Activated T-helper 1 cell treated with anti-CD3 and anti-CD28 coated beads, Interleukin-2, amount 50 U/mL, for 16 hours (primary cell): Measurements from ENCODE around the gene ASPA.
"Not testable (repeated sequence)": the region's sequence is repeated elsewhere in the genome, so short reads cannot be mapped to it uniquely, and the experiment has no call there.

Source experiments
- DNase-seq, 2 donors: peaks; one replicate each; pipeline ENCODE4 v3.0.0-alpha.2; 2020; ENCODE audit warnings: low read depth in 1 of 2, low spot score in 1 of 2

Gene ASPA

GRCh38 chr17:3475812-3476610 lies at the start of gene ASPA:
ASPA (plus strand) TSS chr17:3475997; CDS start chr17:3476160, 163 bp downstream.
- DNase-seq: no peak

DNA sequence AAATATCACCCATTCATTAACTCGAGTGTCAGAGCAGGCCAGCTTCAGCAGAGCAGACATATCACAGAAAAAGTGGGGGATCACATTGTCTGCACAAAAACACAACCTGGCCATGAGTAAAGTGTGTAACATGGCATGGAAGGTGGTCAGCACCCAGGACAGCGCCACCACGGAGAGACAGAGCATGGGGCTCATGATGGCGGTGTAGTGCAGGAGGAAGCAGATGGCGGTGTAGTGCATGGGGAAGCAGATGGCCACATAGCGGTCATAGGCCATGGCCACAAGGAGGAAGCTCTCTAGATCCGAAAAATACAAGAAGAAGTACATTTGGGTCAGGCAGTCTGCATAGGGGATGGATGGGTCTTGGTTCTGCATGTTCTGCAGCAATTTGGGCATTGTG lies 42.6 kb upstream of the ASPA start:
- DNase-seq: not testable (repeated sequence)

DNA sequence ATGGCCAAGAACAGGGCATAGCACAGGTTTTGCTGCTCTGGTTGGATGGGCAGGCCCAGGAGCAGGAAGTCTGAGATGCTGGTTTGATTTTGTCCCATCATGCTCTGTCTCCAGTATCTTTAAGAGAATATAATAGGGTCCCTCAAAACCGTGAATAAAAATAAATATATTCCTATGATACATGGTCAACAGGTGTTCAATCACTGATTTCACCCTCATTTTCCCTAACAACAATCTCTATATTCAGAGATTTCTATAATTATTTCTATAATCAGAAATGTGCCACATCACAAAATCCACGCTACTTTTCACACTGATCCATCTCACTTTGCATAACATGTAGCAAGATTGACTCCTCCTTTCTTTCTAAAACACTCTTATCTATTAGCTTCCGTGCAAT lies 42.1 kb upstream of the ASPA start, which contains the start of gene OR1E2:
Gene OR1E2 (minus strand): TSS at position 101 of the 400 bp plus-strand sequence. CDS start 0 bp downstream, at position 101.
- DNase-seq: no peak

DNA sequence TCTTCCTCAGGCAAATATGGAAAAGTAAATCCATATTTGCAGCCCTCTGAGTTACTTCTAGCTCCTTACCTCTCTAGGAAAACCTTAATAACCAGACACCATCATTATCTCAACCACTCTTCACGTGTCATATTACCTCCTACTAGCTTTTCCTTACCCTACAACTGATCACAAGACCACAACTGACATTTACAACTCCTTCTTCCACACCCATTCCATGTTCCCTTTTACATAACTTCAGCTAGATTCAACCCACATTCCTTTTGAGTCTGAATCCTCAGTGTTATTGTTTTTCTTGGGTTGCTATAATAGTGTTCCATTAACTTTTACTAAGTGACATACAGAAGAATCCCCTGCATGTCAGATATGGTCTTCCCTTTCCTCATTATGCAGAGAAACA lies 37.4 kb upstream of the ASPA start:
- no peak for DNase-seq

DNA sequence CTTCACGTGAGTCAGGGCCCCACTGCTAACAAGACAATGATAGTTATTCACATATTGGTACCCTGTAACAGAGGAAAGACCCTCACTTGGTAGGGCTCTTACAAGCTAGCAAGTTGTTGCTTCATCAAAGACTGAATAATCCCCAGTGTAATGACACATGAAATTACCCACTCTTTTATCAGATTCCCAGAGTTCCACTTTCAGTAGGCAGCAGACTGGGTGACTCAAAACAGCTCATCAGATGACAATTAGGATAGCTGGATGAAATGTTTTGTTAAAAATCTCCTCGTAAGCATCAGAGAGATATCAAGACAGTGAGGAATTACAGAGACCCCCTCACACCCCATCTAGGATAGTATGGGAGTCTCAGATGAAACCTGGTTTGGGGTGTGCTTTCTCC lies 35.3 kb upstream of the ASPA start:
- DNase-seq: no peak

DNA sequence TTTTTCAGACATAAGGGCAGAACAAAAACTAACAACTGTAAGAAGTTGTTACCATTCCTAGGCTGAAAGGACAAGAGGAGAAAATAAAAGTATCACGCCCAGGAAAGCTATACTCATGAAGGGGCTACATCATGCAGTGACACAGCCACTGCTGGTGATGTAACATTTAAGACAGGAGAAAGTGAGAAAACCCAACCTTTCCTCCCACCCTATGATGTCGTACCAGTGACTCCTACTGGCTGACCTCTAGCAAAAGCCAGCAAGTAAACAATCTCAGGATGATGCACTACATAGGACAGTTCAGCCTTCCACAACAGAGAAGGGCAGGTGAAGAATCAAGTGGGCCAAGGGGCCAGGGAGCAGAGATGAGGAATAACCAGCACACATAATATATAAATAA lies 28.2 kb upstream of the ASPA start:
- no peak for DNase-seq

- DNase-seq: no peak
These were observed 27.6 kb upstream of the ASPA start for GRCh38 chr17:3448059-3448665.

DNA sequence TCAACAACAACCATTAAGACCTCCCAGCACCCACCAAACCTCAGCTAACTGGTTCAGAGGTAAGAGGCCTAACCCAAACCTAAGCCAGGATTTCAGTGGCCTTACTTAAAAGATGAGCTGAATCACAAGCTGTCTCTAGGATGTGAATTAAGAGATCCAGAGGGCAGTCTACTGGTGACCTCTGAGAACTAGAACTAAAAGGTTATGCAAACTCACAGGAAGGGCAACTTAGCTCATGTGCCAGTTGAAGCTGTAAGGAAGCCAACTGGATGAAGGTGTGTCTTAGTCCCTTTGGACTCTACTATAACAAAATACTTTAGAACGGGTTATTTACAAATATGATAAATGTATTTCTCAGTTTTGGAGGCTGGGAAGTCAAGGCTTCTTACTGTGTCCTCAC lies 9.4 kb upstream of the ASPA start:
- DNase-seq: not testable (repeated sequence)

DNA sequence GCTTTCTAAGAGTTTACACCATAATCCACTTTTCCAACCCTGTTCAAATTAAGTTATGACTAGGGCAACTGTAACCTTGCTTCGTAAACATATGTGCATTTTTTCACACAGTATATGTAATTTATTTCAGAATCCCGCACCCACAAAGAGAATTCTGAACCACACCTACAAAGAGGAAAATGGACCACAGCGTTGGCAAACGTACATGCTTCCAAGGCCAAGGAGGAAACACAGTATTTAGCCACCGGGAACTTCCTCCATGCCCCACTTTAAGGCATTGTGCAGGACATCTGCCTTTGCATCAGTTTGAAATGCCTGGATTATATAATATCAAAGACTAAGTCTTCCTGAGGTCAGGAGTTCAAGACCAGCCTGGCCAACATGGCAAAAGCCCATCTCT lies 6.3 kb upstream of the ASPA start:
- no peak for DNase-seq

GRCh38 chr17:3471599-3471998 lies 4.2 kb upstream of the ASPA start, which contains the start of gene SPATA22:
SPATA22 (minus strand) TSS chr17:3471819; CDS start chr17:3469325, 2,494 bp downstream.
- DNase-seq: no peak

DNA sequence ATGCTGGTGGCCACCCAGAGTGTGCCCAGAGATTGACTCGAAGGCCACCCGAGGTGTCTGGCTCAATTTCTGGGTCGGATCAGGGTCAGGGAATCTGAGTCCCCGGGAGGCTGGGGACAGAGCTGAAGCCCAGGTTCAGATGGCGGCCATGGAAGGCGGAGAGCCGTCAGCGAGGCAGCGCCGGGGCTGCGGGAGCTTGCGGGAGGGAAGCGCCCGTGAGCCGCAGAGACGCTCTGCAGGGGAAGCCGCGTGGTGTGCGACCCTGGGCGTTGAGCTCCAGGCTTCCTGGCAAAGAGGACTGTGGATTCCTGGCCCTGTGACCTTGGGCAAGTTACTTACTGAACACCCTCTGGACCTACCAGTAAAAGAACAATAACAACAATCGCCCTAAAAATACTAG lies 3.7 kb upstream of the ASPA start:
- no peak for DNase-seq

GRCh38 chr17:3474212-3474611 lies 1.6 kb upstream of the ASPA start:
- no peak for DNase-seq

DNA sequence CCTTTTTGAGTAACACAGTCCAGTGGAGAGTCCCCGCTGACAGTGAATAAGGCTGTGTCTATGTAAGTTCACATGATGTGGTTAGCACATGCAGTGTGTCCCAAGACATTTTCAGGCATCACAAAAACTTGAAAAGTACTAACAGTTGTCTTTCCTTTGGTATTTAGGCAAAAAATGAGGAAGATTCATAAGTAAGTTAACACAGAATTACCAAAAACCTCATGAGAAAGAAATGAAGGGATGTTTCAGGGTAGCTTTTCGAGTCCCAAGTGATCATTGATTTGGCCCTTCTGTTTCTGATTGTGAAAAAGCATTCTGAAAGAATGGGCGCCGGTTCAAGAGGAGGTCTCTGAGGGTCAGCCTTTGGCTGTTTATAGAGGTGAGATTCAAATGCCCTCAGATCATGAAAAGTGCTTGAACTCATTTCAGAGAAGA lies 529 bp upstream of the ASPA start:
- DNase-seq: no peak

DNA sequence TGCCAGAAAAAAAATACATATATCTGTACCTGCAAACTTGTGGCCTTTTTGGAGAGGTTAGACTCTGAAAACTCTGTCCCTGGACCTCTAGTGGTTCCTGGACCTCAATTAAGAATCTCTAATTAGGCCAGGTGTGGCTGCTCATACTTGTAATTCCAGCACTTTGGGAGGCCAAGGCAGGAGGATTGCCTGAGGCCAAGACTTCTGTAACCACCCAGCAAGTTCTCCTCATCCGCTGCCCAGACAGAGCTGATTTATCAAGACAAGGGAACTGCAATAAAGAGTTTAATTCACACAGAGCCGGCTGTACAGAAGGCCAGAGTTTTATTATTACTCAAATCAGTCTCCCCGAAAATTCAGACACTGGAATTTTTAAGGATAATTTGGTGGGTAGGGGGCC lies 4.2 kb downstream of the ASPA start:
- no peak for DNase-seq

DNA sequence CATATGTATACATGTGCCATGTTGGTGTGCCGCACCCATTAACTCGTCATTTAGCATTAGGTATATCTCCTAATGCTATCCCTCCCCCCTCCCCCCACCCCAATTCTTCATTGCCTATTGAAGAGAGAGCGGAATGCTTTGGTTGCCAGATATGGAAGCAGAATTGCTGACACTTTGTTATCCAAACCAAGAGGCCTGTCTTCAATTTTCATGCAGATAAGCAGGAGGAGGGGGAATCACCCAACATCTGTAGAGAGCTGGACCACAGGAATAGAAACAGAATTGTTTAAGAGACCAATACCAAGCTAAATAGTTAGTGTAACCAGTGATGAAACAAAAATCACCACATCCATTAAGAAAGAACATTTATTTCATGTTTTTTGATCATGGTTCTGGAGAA lies 7.1 kb downstream of the ASPA start:
- no peak for DNase-seq

DNA sequence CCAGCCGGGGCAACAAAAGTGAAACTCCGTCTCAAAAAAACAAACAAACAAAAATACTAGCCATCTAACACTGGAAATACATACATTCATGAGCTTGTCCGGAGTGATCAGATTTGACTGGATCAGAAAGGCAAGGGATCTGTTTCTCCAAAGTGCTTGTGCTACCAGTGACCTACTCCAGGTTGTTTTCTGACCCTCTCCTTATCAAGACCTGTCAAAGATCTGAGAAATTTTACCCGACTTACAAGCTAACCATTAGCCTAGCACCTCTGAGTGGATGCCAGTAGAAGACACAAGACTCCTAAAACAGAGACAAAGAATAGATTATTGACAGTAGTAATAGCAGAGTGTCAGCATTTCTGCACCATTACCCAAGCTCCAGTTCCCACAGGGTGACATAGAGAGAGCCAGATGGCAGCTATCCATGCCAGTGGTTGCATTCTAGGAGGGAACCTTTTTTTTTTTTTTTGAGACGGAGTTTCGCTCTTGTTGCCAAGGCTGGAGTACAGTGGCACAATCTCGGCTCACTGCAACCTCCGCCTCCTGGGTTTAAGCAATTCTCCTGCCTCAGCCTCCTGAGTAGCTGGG lies 9.8 kb downstream of the ASPA start:
- DNase-seq: no peak

GRCh38 chr17:3497101-3497500 lies 21.3 kb downstream of the ASPA start:
- no peak for DNase-seq

GRCh38 chr17:3501344-3501743 lies 25.5 kb downstream of the ASPA start:
- no peak for DNase-seq

DNA sequence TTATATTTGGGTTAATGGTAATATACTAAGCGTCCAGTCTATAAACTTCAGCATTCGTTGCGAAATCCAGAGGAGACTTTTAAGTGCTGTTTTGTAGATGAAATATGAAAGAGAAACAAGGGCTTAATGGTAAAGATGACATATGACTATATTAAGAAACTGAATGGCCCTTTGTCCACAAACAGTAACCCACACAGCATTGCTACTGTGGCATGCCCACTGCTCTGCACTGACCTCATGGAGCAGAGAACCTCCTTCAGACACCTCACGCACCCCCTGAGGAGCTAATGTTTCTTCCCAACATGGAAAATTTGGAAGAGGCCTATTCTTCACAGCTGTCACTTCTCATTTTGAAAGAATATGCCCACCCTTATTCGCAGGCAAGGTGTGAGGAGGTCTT lies 26.7 kb downstream of the ASPA start:
- DNase-seq: no peak

DNA sequence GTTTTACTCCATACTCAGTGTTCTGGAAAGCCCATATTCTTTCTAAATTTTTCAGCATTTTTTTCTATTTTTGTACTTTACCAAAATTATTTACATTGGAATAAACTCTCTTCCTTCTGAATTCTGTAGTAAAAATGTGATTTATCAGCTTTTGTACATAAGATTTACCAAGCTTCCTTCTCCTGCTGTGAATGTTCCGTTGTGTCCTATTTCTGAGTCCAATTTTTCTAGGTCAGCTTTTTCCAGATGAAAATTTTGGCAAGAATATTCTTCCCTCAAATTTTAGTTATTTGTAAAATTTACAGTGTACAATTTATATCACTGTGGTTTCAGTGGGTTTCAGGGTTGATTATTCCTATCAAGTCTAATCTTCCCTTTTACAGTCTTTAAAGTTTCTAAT lies 27.5 kb downstream of the ASPA start:
- DNase-seq: no peak

GRCh38 chr17:3505008-3505407 lies 29.2 kb downstream of the ASPA start:
- no peak for DNase-seq

GRCh38 chr17:3506054-3506453 lies 30.3 kb downstream of the ASPA start:
- no peak for DNase-seq
